ENCODE measurements around the gene IRF2BP1.

Gene IRF2BP1, protein sequence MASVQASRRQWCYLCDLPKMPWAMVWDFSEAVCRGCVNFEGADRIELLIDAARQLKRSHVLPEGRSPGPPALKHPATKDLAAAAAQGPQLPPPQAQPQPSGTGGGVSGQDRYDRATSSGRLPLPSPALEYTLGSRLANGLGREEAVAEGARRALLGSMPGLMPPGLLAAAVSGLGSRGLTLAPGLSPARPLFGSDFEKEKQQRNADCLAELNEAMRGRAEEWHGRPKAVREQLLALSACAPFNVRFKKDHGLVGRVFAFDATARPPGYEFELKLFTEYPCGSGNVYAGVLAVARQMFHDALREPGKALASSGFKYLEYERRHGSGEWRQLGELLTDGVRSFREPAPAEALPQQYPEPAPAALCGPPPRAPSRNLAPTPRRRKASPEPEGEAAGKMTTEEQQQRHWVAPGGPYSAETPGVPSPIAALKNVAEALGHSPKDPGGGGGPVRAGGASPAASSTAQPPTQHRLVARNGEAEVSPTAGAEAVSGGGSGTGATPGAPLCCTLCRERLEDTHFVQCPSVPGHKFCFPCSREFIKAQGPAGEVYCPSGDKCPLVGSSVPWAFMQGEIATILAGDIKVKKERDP

DNA sequence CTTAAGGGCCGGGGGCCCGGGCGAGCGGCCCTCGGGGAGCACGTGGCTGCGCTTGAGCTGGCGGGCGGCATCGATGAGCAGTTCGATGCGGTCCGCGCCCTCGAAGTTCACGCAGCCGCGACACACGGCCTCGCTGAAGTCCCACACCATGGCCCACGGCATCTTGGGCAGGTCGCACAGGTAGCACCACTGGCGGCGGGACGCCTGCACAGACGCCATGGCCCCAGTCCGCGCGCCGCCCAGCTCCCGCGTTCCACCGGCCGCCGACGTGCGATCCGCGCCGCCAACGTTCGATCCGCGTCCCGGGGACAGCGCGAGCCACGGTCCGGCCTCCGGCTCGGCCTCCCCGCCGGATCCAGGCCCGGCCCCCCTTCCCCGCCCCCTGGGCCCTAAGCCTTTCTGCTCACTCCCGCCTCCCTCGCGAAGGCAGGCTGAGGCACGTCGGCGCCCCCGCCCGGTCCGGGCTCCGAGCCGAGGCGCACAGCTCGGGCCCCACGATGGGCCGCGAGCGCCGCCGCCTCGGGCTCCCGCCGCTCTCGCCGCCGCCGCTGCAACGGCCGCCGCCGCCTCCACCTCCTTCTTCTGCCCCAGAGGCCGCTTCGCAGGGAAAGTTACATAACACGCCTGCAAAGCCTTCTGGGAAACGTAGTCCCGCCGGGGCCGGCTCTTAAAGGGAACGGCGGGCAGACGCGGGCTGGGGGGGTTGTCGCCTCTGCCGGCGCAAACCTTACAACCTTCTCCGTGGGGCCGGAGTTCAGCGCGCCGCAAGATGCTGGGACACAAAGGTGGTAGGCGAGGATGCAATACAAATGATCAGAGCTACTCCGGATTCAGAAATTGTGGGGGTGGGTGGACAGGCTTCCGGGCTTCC lies at the start of gene IRF2BP1:
IRF2BP1 (minus strand) TSS at position 586 of the 871 bp plus-strand sequence; CDS start at position 219, 367 bp downstream.
- peak; percentile 73 for DNase-seq

DNA sequence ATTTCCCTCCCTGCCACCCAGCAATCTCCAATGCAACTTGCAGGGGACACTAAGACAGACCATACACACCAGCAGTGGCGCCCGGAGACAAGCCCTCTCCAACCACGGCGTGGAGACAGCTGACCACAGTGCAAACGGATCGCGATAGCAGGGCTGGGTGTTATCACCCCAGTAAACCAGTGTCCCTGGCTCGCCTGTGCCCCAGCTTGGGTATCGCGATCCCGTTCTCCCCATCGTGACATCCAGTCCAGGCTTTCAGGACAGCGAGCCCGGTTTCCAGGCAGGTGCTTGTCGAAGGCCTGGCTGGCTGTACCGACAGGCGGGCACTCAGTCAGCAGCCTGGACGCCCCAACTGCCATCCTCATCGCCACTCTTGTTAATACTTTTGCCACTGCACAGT lies 49.3 kb upstream of the IRF2BP1 start:
- no peak for DNase-seq

DNA sequence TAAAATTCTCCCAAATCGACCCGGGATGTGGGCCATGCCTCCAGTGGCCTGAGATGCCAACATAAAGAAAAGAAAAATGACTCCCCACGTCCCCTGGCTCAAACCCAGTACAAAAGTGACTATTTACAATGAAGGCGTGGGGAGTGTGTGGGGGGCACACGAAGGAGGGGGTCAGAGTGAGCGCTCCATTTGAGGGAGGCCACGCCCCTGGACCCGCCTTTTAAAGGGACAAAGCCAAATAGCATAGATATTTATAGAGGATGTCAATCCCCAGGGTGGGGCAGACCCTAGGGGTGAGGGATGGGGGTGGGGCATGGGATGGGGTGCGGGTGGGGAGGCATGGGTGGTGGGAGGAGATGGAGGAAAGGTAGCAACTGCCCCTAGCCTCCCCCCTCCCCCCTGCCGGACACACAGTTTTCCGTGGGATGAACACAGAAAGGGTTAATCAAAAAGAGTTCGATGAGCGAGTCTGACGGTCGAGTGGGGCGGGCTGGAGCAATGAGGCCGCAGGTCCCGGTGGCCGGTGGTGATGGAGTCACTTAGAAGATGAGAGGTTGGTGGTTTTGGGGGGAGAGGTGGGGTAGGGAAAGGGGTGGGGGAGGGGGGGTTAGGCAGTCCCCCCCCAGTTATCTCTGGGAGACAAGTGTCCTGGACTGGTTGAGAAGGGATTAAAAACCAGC lies 48.8 kb upstream of the IRF2BP1 start:
- DNase-seq: no peak

DNA sequence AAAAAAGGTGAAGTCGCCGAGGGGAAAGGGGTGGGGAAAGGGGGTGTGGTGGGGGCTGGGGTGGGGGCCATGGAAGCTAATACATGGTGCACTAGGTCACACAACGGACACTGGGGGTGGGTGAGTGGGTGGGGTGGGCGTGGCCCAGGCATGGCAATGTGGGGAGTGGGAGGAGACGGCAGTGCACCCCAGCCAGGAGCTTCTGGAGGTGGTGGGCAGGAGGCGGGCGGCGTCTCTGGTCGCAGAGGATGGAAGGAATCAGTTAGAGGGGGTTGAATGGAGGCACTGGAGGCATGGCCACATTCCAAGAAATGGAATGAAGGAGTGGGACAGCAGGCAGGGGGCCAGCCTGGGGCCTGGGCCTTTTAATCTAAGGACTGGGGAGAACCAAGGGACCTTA lies 47.8 kb upstream of the IRF2BP1 start:
- DNase-seq: no peak

DNA sequence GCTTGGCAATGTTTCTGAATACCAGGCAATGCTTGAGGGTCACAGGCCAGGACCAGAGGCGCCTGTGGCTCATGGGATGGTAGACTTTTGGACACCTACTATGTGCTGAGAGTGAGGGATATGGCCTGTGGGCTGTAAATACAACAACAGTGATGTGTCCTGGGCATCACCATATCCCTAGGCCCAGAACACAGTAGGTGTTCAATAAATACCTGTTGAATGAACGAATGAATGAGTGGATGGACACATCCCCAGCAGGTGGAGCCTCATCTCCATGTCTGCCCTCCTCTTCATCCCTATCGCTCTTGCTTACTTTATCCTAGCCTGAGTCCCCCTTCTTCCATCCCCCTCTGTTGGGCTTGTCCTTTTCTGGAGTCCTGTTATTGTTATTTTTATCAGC lies 45.1 kb upstream of the IRF2BP1 start:
- DNase-seq: no peak

DNA sequence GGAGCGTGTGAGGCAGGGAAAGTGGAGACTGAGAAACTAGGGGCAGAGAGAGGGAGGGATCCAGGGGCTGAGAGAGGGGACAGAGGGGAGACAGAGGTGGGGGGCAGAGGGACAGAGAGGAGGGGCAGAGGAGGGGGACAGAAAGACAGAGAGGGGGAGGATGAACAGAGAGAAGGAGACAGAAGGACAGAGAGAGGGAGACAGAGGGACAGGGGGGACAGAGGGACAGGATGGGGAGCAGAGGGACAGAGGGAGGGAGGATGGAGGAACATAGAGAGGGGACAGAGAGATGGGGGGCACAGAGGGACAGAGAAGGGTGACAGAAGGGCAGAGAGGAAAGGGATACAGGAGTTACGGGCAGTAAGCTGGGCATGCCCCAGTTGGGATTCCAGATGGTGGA lies 43.3 kb upstream of the IRF2BP1 start:
- no peak for DNase-seq

DNA sequence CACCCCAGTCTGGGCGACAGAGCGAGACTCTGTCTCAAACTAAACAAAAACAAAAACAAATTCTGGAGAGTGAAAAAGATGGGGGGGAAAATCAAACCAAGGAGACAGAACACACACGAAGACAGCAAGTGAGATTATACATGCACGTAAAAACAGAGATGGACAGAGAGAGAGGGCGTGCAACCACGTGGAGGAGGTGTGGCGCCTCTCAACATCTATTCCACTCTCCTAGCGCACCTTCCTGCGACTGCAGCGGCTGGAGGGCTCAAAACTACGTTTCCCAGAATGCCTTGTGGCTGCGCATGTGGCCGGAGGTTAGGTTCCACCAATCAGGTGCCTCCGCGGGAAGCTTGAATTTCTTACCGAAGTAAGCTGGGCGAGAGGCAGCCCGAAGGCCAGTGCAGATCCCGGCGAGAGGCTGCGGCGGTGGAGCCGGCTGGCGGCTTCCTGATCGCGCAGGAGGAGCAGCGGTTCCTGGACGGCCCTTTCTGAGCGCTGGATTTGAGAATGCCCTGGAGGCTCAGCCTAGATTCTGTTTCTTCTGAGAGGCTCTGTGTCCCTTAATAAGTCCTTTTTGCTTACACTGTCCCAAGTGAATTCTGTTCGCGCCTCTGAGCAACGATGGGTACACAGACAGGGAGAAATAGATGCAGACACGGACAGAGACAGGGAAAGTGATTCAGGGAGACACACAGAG lies 41.8 kb upstream of the IRF2BP1 start:
- peak; percentile 15 for DNase-seq

DNA sequence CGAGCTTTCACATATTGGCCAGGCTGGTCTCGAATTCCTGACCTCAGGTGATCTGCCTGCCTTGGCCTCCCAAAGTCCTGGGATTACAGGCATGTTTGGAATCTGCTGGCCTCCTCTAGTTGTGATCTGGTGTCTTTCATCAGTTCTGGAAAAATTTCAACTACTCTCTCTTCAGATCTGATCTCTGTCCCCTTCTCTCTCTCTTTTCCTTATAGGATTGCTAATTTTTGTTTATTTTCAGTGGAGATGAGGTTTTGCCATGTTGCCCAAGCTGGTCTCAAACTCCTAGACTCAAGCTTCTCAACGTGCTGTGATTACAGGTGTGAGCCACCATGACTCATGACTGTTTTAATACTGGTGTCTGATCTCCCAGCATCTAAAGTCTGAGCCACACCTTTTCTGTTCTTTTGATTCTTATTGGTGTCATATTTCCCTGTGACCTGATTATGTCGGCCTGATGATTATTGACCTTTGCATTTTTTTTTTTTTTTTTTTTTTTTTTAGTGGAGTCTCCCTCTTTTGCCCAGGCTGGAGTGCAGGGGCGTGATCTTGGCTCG lies 39.0 kb upstream of the IRF2BP1 start:
- DNase-seq: no peak

DNA sequence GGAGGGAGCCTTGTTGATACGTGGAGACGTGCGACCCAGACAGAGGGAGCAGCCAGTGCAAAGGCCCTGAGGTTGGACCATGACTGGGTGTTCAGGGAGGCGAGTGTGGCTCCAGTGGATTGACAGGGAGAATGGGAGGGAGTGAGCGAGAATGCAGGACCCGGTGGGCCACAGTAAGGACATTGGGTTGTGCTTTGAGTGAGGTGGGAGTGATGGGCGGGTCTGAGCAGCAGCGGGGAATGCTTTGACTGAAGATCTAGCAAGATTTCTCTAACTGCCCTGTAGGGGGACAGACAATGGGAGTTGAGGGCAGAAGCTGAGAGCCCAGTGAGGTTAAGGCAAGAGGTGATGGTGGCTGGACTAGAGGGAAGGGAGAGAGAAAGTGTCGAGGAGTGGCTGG lies 36.3 kb upstream of the IRF2BP1 start:
- no peak for DNase-seq

DNA sequence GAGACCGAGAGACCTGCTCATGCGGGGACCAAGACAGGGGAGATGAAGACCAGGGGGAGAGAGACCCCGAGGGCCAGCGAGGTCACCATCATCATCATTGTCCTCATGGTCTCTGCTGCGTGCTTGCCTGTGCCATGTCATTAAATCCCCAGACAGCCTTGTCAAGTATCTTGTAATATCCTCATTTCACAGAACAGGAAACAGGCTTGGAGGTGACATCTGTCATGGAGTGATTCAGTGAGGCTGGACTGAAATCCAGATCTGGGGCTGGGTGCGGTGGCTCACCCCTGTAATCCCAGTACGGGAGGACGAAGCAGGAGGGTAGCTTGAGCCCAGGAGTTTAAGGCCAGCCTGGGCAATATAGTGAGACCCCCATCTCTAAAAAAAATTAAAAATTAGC lies 34.5 kb upstream of the IRF2BP1 start:
- no peak for DNase-seq

DNA sequence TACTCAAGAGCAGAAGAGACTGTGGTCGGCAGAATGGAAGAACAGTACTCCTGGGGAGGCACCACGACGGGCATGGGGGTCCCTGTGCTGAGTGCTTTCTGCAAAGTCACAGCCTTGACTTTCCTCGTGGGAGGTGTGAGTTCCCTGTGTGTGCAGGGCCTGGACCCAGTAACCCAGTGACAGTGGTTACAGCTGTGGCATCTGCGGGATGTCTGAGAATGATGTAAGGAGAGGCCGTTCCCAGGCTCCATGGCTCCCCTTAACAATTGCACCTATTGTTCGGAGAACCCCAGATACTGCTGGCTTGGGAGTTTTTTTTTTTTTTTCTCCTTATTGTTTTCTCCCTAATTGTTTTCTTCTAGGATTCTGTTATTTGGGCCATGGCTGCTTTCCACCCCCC lies 33.7 kb upstream of the IRF2BP1 start:
- no peak for DNase-seq

DNA sequence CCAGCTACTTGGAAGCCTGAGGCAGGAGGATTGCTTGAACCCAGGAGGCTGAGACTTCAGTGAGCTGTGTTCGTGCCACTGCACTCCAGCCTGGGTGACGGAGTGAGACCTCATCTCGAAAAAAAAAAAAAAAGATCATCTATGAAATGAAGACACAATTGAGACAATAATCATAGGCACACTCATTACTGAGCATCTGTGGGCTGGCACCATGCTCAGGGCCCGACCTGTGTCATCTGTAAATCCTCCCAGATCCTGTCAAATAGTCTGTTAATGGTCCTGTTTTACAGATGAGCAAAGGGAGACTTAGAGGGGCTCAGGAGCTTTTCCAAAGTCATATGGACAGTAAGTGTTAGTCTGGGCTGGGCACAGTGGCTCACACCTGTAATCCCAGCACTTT lies 32.8 kb upstream of the IRF2BP1 start:
- no peak for DNase-seq

DNA sequence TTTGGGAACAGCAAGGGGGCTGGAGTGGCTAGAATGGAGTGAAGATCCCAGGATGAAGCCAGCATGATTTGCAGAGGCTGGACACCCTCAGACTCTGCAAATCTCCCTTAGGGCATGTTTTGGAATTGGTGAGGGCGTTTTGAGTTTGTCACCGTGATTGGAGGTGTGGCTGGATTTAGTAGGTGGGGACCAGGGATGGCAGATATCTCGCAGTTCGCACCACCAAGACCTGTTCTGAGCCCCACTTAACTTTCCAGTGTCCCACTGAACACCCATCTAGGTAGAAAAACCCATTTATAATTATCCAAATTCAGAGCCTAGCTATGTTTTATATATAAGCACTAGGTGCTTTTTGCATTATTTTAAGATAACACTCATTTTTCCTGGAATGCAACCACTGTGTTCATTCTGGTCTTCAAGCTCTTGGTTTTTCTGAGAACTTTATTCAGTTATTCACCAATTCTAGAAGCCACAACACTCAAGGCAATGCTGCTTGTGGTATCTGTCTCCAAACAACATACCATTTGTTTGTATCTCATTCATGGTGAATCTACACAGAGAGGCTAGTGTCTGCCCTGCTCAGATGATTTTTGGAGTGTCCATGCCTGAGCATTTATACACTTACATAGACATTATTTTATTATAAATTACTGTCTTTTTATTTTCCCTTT lies 31.6 kb upstream of the IRF2BP1 start:
- DNase-seq: no peak

DNA sequence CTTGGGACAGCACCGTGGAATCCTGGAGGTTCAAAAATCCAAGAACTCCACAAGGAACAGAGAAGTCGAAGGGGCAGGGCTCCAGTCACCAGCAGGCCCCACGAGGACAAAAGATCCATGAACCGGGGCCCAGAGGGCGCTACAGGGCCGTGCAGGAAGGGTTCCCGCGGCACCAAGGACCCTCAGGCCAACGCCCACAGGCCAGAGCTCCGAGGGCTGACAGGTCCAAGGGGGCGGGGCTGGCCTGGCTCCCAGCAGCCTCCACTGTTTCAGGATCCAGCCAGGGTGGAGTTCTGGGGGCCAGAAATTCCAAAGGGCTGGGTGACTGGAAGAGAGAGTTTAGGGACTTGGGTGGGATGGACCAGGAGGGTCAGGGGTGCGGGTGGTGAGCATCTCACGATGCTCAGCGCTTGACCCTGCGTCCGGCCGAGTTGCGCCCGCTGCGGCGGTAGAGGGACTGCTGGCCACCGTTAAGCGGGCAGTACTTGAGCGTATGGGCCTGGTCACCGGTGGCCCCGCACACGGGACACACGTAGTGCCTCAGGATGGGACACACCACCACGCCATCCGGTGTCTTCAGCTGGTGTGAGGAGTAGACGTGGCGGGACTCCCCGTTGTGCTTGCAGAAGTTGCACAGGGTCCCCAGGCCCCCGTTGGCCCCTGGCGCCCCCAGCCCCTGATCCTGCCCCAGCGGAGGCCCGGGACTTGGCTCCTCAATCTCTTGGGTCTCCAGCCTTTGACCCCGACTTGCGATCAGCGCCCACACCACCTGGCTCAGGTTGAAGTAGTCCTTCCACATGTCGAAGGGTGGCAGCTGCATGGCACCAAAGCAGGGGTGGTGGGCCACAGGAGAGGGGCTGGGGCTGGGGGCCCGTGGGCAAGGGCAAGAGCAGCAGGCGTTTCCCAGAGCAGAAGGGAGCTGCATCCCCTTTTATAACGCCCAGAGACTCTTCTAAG lies 28.2 kb upstream of the IRF2BP1 start, which contains the start of gene NANOS2:
NANOS2 (minus strand) TSS at position 905 of the 957 bp plus-strand sequence; CDS start at position 820, 85 bp downstream.
- no peak for DNase-seq

DNA sequence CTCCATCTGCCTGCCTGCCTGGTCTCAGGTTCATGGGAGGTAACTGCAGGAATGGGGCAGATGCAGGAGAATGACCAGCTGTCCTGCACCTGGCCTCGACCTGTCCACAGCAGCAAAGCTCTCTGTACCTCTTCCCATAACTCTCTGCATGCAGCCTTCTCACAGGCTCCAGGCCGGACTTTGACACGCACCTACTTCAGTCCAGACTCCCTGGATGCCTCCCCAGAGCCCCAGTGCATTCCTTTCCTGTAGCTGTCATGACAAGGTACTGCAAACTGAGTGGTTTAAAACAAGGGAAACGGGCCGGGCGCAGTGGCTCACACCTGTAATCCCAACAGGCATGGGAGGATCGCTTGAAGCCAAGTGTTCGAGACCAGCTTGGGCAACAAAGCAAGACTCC lies 25.4 kb upstream of the IRF2BP1 start:
- DNase-seq: no peak

DNA sequence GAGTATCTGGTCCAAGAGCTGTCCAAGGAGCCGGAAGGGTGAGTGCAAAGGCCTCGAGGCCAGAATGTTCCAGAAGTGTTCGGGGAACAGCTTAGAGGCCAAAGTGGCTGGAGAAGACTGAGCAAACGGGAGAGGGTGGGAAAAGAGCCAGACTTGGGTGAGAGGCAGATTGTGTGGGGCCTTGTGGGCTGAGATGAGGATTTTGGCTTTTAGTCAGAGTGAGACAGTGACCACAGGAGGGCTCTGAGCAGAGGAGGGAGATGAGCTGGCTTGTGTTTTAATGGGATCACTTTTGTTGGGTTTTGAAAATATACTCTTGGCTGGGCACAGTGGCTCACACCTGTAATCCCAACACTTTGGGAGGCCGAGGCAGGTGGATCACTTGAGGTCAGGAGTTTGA lies 23.0 kb upstream of the IRF2BP1 start:
- no peak for DNase-seq

DNA sequence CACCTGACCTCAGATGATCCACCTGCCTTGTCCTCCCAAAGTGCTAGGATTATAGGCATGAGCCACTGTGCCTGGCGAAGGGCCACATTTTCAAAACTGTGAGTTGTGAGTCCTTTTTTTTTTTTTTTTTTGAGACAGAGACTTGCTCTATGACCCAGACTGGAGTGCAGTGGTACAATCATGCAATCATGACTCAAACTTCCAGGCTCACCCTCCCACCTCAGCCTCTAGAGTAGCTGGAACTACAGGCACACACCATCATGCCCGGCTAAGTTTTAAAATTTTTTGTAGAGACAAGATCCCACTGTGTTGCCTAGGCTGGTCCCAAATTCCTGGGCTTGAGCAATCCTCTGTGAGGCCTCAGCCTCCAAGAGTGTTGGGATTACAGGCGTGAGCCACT lies 20.3 kb upstream of the IRF2BP1 start:
- no peak for DNase-seq

DNA sequence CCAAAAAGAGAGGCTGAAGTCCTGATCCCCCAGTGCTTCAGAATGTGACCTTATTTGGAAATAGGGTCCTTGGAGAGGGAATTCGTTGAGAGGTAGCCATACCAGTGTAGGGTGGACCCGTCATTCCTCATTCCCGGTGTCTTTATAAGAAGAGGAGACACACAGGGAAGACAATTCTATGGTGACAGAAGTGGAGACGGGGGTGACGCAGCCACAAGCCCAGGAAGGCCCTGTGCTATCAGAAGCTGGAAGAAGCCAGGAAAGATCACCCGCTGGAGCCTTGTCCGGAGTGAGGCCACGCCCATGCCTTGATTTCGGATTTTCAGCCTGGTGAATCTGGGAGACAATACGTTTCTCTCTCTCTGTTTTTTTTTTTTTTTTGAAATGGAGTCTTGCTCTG lies 19.1 kb upstream of the IRF2BP1 start:
- DNase-seq: no peak

DNA sequence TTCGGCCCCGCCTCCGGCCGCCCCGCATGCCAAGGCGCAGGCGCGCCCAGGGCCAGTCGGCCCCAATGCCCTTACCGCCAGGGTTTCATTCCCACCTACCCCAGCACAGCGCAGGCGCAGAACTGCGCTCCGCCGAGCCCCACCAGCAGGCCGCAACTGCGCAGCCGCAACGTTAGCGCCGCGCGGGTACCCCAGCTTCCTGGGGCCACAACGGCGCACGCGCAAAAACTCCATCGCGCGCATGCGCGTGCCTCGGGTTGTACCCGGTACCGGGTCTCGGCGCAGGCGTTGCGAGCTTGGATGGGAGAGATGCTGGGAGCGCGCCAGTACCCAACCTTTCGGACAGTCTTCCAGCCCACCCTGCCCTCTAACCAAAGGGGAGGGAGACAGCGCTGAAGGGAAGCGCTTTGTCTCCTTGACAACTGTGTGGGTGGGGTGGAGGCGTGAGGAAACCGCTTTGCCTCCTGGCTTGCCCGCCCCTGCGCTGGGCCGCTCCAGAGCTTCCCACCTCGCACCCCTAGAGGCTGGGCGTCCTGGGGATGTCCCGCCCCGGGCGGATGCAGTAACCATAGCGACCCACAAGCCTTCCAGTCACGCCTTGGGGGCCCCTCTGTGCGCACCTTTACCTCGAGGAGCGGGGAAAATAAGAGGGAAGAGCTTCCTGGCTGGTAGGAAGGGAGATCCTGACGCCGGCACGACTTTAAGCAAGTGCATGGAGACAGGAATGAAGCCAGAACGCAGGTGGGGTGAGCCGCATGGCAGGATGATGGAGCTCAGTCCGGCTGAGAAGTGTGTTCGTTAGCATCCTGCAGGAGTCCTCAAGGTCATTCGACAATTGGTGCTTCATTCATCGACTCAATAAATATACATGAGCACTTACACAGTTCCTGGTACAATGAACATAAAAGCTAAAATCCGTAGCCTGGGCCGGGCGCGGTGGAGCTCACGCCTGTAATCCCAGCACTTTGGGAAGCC lies 17.0 kb upstream of the IRF2BP1 start:
- peak; percentile 99 for DNase-seq
